HuH-7.5 (cell line): Measurements from ENCODE around the gene HAS3.

Source experiments
- DNase-seq: peaks from one replicate; pipeline ENCODE4 v3.0.0; 2011; ENCODE audit warnings: low spot score

Gene HAS3

DNA sequence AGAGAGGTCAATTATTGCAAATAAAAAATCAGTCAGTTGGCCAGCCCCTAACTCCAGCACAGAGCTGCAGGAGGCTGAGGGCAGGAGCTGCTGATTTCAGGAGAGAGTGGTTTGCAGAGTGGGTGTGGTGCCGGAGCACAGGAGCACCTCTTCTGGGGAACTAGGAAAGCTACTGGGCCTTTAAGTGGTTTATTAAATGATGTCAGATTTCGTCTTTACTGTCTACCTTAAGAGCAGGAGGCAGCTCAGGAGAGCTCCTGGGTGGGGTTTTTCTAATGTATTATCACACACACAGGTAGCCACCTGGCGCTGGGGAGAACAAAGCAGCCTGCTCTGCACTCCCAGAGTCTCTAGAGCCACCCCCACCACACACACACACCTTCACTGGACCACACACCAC, 11.5 kb upstream of the HAS3 start:
- DNase-seq: no peak

DNA sequence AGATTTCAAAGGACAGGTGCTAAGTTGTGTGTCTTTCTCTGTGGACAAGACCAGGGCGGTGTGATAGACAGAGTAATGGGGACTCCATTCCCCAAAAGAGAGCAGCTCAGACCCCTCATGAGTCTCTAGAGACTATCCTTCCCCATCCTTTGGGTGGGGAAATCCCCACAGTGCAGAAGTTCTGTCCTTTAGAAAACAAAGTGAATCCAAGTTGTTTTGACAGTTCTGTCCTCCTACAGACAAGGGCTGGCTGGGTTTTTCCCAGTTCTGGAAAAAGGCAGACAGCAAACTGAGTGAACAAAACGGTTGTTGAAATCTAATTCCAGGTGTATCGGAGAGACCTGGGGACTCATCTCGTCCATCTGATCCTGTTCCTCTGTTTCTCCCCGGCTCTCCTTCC, 11.0 kb upstream of the HAS3 start:
- no peak for DNase-seq

DNA sequence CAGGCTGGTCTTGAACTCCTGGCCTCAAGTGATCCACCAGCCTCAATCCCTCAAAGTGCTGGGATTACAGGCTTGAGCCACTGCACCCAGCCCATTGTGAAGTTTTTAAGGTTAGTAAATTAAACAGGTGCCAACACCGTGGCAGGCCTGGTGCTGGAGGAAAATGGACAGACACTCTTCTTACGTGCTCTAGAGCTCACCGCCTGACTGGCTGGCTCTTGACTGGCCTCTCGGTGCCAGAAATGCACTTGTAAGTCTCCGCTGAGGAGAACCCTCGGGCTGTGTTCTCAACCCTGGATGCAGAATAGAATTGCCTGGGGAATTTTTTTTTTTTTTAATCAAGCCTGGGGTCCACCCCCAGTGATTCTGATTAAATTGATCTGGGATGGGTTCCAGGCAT, 10.3 kb upstream of the HAS3 start:
- DNase-seq: no peak

DNA sequence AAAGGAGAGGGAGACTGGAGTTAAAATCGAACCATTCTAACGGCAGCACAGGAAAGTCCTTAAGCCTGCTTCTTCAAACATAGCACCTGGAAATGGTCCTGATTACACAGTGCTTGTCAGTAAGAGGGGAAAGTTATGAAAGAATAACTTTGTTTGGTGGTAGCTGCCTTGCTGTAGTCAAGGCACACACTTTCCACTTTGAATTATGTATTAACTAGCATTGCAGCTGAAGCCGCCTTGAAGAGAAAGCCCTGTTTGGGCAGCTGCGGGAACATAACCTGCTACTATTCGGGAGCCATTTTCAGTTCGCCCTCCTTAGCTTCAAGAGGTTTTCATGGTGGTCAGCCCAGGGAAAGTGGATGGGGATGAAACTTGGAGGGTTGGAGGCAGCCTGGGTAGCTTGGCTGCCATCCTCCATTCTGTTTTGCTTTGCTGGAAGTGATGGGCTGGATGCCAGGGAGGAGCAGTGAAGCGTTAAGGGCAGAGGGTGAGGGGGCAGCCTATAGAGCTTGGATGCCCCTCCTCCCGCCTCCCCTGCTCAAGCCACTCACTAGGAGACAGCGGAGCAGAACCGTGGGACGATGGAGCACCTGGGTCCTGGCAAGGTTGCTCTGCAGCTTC, 5.3 kb upstream of the HAS3 start:
- DNase-seq: no peak

DNA sequence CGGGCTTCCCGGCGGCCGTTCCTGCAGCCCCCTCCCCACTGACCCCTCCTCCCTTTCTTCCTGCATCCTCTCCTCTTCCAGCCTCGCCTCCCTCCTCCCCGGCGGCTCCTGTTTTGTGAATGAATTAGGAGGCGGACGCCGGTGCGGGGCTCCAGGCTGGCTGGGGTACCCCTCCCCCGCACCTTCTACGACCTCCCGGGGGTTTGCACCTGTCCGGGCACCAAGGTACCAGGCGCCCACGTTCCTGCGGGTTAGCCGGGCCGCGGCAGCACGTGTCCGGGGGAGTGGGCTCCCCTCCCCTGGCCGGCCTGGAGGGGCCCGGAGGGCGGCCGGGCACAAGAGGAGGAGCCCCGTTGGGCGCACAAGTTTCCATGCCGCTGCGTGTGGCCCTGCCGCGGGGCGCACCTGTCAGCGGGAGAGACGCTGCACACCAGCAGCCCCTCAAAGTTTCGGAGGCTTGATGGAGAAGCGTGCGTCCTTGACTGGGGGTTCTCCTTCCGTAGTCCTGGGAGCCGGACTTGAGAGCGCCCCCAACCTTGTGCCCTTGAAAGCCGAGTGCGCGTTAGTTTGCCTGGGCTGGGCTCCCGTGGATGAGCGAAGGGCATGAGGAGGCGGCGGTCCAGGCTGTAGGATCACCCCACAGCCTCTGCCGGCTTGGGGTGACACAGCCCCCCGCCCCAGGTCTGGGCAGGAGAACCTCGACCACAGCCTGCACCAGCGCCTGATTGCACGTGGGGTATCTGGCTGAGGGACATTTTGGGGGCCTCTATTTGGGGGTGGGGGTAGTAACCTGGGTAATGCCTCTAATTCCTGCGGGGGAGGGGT, 1.2 kb downstream of the HAS3 start:
- DNase-seq: peak; percentile 50

DNA sequence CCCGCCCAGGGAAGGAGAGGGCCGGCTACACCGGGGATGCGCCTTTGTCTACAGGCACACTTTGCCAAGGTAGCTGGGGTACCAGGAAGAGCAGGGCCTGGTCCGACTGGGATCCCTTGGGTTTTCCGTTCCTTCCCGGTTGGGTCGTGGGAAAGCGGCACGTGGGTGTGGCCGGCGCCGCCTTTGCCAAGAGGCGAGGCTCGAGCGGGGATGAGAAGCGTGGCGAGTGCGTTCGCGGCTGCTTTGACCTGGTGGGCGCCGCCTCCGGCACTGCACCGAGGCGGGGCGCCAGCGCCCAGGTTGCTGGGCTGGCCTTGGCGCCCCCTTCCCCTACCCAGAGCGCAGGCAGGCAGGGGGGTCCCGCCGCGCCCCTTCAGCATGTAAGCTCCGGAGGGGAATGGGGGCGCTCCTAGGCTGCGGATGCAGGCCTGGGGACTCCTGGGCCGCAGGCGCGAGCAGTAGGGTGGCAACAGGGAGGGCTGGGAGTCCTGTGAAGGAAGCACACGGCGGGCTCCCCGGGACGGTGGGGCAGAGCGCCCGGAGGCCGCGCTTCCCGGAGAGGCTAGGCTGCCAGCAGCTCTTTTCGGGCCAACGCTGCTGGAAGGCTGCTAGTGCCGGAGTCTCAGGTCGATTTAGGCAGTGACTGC, 2.0 kb downstream of the HAS3 start:
- no peak for DNase-seq

DNA sequence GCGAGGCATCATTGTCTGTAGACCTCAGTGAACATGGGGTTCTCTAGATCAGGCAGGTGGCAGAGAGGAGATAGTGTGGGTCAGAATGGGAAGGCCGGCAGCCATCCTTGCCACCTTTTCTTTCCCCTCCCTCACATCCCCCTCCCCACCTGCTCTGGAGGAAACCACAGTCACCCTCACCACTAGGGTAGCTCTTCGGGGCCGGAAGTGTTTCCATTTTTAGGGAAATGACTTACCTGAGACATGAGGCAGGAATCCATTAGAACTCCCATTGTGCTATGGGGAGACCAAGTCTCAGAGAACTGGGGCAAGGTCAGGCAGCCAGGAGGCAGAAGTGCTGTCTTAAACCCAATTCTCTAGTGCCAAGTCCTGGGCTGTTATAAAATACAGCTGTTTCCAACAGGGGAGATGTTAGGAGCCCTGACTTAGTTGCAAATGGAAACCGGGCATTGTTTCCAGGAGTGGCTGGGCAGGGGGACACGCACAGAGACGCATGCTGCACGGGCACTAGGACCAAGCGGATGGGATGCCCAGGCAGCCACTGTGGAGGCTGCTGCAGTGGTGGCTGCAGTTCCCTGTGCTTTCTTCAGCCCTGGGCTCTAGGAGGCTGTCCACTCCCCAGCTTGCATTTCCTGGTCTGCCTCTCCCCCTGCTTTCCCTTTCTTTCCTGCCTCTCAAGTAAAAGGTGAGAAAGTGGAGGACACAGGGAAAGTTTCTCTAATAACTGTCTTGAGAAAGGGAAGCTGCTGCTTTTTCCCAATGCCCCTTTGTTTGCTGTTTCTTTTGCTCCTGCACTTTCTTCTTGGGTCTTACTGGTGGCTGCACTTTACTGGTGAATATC, 2.8 kb downstream of the HAS3 start:
- DNase-seq: no peak

DNA sequence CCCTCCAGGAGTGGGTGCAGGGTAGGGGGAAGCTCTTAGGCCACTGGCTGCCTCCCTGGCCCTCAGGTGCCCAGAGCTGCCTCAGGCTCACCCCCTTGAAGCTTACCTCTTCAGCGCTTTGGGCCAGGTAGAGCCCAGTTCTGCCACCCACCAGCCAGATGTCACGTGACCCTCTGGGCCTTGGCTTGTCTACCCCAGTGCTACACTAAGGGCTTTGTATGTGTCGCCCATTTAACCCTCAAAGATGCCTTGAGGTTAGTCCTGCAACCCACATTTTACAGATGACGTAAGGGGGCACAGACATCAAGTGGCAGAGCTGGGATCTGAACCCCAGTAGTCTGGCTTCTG, 3.4 kb downstream of the HAS3 start:
- DNase-seq: no peak

DNA sequence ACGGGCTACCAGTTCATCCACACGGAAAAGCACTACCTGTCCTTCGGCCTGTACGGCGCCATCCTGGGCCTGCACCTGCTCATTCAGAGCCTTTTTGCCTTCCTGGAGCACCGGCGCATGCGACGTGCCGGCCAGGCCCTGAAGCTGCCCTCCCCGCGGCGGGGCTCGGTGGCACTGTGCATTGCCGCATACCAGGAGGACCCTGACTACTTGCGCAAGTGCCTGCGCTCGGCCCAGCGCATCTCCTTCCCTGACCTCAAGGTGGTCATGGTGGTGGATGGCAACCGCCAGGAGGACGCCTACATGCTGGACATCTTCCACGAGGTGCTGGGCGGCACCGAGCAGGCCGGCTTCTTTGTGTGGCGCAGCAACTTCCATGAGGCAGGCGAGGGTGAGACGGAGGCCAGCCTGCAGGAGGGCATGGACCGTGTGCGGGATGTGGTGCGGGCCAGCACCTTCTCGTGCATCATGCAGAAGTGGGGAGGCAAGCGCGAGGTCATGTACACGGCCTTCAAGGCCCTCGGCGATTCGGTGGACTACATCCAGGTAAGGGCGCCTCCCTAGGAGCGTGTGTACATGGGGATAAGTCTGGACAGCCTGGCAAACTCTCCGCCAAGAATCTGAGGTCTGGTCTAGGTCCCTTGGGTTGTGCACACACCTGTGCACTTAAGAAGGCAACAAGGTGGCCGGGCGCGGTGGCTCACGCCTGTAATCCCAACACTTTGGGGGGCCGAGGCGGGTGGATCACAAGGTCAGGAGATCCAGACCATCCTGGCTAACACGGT, 4.2 kb downstream of the HAS3 start:
- no peak for DNase-seq

DNA sequence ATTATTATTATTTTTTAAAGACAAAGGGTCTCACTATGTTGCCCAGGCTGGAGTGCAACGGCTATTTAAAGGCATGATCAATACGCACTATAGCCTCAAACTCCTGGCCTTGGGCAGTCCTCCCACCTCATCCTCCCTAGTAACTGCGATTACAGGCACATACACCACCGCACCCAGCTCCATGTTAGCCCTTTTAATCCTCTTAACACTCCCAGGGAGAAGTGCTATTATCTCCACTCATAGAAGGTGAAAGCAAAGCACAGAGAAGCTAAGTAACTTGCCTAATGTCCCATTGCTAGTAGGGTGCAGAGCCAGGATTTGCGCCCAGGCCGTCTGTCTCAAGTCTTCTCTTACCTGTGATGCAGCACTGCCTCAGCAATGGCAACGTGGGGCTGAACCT, 5.0 kb downstream of the HAS3 start:
- no peak for DNase-seq

DNA sequence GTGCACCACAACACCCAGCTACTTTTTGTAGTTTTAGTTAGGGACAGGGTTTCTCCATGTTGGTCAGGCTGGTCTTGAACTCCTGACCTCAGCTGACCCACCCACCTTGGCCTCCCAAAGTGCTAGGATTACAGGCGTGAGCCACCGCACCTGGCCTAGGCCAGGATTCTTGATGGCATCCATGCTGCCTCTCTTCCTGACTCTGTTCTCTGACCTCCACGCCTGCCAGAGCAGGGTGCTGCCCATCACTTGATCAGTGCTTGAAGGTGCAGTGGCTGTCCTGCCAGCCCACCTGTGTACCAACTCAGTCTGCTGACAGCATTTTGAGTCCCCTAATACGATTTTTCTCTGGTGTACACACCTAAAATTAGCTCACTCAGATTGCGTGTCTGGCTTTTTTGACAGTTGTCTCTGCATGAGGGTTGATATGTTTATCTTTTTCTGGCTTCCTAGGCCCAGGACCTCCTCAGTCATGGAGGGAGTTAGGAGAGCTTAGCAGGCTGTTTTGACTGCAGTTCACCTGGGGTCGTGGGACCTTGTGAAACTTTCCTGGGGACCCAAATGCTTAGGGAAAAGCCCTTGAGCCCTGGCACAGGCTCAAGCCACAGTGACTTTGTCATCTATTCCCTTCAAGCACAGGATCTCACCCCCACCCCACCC, 5.9 kb downstream of the HAS3 start:
- no peak for DNase-seq

DNA sequence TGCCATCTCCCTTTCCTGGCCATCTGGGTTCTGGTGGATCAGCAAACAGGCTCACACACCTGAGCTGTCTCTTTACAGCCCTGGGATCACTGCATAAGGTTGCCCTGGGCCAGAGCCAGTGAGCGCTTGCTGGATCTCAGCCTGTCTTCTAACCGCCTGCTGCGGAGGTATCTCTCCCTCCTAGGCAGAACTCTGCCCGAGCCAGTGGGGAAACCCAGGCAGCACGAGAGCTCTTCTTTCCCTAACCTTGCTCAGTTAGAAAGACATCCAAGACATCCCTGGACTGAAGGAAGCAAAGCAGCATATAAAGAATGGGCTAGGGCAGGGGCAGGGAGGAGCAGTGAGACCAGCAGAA, 6.4 kb downstream of the HAS3 start:
- no peak for DNase-seq

DNA sequence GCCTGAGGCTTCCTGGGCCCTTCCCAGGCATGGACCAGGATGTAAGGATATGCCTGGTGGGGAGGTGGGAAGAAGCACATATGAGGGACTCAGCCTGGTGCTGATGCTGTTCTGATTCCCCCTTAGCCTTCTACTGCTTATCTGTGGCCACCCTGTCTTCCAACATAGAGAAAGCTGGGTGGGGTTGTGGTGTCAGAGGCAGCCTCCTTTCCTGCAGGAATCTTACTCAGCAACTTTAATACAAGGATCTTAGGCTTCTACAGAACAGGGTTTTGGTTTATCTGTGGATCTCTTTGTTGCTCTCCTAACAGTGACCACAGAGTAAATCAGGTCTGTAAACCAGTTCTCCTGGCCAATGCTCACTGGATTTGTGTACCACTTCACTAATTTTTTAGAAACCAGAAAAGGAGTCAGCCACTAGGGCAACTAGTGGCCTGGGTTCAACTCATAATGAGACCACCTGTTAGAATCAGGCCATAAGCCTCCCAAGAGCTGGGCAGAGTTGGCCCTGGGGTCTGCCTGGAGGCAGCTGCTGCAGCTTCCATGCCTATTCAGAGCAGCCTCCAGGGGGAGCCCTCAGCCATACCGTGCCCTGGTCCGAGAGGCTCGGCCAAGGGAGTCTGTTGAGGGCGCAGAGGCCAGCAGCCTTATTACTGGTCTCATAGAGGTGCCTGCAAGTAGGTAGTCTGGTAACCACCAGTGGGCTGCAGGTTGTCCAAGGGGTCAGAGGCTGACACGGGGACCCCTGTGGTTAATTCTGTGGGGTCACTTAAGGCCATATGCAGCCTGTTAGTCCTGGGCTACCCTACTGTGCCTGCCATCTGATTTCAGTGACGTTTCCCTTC, 7.1 kb downstream of the HAS3 start:
- DNase-seq: peak; percentile 97

DNA sequence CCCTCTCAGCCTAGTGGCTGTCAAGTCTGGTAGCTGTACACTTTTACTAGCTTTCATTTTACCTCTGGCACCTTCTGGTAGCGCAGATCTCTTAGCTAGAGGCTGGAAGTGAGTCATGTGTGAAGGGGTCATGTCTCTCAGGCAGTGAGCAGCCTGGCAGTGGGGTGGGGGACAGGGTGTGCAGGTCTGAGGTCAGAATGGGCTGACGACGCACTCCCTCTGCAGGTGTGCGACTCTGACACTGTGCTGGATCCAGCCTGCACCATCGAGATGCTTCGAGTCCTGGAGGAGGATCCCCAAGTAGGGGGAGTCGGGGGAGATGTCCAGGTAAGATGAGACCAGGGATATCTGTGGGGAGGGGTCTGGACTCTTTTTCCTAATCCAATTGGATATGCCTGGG, 7.8 kb downstream of the HAS3 start:
- no peak for DNase-seq

DNA sequence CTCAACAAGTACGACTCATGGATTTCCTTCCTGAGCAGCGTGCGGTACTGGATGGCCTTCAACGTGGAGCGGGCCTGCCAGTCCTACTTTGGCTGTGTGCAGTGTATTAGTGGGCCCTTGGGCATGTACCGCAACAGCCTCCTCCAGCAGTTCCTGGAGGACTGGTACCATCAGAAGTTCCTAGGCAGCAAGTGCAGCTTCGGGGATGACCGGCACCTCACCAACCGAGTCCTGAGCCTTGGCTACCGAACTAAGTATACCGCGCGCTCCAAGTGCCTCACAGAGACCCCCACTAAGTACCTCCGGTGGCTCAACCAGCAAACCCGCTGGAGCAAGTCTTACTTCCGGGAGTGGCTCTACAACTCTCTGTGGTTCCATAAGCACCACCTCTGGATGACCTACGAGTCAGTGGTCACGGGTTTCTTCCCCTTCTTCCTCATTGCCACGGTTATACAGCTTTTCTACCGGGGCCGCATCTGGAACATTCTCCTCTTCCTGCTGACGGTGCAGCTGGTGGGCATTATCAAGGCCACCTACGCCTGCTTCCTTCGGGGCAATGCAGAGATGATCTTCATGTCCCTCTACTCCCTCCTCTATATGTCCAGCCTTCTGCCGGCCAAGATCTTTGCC, 9.0 kb downstream of the HAS3 start:
- no peak for DNase-seq

DNA sequence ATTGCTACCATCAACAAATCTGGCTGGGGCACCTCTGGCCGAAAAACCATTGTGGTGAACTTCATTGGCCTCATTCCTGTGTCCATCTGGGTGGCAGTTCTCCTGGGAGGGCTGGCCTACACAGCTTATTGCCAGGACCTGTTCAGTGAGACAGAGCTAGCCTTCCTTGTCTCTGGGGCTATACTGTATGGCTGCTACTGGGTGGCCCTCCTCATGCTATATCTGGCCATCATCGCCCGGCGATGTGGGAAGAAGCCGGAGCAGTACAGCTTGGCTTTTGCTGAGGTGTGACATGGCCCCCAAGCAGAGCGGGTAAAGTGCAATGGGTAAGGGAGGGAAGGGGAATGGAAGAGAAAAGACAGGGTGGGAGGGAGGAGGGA, 9.5 kb downstream of the HAS3 start:
- no peak for DNase-seq

DNA sequence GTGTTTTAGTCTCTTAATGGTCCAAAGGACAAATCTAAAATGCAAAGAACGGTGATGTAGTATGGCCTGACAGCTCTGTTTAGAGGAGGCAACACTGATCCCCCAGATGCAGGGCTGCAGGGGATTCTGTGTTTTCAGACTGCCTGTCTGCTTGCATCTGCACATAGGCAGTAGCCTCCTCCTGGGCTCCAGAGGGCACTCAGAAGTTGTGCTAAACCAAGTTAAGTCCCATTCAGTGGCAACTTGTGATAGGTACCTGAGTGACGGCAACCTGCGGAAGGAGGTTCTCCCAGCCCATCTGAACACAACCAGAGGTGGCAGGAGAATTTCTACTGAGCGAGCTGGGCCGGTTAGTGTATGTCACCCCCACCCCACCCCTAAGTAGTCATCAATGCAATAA, 9.9 kb downstream of the HAS3 start:
- DNase-seq: no peak

DNA sequence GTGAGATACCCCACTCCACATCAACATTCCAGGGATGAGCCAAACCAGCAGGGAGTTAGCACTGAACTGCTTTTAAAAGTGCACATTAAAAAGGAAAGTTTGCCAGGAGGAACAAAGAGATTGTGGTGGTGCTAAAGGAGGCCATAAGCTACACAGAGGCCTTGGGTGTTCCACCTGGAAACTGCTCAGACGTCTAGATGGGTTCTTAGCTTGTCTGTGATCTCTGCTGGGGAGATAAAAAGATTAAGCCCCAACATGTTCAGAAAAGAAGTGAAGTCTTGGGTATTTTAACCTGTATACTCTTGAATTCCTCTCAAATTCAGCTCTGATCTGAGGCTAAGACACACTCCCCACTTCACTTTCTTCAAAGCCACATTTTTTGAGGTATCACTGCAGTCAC, 10.4 kb downstream of the HAS3 start:
- no peak for DNase-seq

DNA sequence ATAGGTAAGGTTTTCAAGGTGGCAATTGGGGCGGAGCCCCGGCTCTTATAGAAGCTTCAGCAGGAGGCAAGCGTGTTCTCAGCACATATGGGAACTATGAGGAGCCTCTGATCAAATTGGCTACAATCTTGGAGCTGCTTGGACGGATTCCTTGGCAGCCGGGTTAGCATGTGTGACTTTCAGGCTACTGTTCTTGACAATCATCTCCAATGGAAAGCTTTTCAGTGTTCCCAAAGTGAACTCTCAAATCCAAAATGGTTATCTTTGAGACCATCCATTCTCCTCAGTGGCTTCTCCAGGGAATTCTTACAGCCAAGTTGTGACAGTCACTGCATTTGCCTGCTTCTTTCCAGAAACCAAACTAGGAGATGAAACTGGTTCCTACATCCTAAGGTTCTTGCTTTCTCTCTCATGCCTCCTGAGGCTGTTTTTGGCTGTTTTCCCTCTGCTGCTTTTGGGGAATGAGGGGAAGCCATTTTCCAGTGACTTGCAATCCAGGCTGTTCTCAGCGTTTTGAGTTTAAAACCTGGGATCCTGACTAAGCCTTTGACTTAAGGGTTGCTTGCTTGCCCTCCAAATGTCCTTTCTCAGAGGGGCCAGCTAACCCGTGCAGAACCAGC, 10.9 kb downstream of the HAS3 start:
- DNase-seq: no peak

DNA sequence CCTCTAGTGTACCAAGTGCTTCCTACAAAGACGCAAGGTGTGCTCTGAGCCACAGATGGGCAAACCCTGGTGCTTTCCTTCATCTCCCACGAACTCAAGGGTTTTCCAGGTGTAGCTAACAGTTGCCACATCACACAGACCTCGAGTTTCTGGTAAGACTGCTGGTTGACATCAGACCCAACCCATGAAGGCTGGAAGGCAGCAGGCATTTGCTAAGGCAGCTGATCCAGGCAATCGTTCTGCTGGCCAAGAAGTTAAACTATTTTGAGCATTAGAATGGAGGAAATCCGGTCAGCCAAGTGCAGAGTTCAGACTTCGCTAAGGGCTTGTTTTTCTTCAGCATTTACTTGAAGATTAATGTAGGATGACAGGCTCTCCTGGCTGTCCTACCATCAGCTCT, 11.5 kb downstream of the HAS3 start:
- DNase-seq: no peak
